GM12874 (cell line): ENCODE data around the gene NRCAM.

Experiments
- TF ChIP-seq, protein P1 (sequence below): IDR thresholded peaks from 2 replicates; pipeline ENCODE4 v1.5.1; 2011; ENCODE audit warnings: low read depth, mild to moderate bottlenecking, control low read depth, low read length, moderate library complexity; ENCODE audit not compliant: insufficient read depth

The NRCAM gene

DNA sequence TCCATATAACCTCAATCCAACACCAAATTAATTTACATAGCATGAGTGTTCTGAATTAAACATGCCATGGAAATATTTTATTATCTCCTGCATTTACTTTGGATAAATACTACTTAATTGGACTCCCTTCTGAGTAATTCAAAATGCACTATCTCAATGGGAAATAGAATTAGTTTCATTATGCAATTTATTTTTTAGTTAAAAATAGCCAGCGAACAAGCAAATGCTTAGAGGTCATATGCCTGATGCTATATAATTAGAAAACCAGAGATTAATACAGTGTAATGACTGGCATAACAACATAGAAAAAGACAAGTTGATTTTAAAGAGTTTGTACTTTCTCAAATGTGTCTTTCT, 165.1 kb downstream of the NRCAM start:
- TF ChIP-seq, protein P1, sequence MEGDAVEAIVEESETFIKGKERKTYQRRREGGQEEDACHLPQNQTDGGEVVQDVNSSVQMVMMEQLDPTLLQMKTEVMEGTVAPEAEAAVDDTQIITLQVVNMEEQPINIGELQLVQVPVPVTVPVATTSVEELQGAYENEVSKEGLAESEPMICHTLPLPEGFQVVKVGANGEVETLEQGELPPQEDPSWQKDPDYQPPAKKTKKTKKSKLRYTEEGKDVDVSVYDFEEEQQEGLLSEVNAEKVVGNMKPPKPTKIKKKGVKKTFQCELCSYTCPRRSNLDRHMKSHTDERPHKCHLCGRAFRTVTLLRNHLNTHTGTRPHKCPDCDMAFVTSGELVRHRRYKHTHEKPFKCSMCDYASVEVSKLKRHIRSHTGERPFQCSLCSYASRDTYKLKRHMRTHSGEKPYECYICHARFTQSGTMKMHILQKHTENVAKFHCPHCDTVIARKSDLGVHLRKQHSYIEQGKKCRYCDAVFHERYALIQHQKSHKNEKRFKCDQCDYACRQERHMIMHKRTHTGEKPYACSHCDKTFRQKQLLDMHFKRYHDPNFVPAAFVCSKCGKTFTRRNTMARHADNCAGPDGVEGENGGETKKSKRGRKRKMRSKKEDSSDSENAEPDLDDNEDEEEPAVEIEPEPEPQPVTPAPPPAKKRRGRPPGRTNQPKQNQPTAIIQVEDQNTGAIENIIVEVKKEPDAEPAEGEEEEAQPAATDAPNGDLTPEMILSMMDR: no peak

DNA sequence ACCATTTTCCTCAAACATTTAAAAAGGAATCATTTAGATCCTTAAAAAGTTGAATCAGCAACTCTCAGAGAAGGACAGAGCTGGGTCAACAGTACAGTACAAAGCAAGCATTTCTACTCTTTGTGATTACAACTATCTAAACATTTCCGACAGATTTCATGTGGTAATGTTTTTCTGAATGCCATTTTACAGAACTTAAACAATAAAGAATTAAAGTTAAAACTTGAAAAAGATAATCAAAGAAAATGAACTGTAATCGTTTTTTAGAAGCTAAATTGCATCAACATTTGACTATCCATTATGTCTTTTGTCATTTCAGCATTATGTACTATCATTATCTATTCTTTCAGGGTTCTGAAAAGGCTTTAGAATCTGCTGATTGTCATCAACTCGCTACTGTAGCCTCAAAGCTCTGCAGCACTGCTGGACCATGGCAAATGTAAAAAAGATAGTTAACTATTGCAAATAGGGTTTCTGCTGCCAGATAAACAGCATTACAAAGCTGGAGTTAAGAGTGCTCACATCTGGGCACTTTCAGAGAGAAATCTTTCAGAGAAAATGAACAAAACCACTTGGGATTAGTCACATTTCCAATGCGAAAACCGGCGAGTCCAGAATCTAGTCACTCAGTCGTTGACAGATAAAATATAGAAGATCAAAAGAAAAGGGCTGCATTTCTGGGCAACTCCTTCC, 165.6 kb downstream of the NRCAM start:
- TF ChIP-seq, protein P1: no peak

DNA sequence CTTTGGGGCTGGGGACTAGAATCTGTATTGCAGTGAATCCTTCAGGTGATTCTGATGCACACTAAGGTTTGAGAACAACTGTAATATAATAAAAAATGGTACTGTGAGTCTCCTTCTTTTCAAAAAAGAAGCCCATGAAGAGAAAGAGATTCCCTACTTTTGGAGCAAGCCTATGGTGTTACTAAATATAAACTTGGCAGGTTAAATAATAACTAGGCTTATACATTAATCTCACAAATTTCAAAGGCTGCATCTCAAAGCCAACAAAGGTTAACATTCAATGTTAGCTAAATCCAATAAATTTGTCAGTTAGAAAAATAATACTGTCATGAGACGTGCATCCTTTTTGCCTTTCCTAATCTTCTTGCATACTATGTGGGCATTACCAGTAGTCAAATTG, 166.4 kb downstream of the NRCAM start:
- TF ChIP-seq, protein P1: no peak

DNA sequence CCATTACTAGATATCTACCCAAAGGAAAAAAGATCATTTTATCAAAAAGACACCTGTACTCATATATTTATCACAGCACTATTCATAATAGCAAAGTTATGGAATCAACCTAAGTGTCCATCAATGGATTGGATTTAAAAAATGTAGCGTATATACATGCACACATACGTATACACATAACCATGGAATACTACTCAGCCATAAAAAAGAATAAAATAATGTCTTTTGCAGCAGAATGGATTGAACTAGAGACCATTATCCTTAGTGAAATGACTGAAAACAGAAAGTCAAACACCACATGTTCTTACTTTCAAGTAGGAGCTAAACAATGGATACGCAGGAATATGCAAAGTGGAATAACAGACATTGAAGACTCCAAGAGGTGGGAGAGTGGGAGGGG, 168.4 kb downstream of the NRCAM start:
- TF ChIP-seq, protein P1: no peak

DNA sequence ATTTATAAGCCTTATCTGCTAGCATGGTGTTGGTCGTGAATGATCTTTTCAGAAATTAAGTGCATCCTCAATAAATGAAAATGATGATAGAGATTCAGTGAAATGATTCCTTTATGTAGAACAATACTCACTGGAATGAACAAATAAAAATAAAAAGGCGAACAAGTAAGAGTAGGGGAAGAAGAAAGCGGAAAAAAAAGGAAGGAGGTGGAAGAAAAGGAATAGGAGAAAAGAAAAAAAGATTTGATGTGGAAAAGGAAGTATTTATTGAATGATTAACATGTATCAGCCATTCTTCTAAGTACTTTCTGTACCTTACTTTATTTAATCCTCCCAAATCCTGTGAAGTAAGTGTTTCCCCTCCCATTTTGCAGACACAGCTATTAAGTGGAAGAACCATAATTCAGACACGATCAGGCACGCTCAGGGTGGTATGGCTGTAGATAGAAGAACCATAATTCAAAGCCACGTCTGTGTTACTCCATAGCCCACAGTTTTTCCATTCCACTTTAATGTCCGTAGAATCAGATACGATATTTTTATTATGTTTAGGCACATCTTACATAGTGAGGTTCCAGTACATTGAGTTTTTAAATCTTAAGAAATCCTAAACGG, 169.8 kb downstream of the NRCAM start:
- TF ChIP-seq, protein P1: no peak

DNA sequence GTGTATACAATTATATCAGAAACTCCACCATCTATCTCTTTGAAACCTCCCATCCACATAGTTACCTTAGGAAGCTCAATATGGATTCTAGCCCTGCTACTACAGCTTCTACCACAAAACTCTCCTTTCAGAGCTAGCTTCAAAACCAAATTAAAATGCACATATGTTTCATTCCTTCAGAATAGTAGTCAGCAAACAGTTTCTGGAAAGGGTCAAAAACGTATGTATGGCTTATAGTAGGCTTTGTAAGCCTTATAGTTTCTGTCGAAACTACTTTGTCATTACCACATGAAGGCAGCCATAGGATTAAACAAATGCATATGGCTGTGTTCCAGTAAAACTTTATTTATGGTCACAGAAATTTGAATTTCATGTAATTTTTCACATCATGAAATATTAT, 170.5 kb downstream of the NRCAM start:
- TF ChIP-seq, protein P1: no peak

DNA sequence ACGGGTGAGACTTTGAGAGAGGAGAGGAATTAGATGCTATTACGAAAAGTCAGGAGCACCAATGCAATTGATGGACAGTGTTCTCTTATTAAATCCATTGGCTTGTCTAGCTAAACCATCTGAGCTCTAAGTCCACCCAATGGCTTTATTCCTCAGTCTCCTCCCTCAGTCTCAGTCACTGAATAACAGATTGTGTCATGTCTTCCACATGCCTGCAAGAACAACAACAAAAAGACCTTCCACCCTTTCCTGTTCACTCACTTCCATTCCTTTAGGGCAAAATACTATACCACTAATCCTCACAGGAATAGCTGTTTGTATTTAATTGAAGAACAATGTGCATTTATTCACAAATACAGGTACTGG, 171.2 kb downstream of the NRCAM start:
- TF ChIP-seq, protein P1: no peak
